Naive B cell (primary cell): ENCODE results near the gene UBL7. TPM values are rescaled to one million over a fixed set of nuclear protein-coding genes. Genes with fewer than 3 reads are reported as not detected.
"Not testable (repeated sequence)": the region's sequence is repeated elsewhere in the genome, so short reads cannot be mapped to it uniquely, and the experiment has no call there.

Experiments
- ATAC-seq, 2 donors: fragments of 150-1000 bp; cut with Tn5 transposase; 2 replicates each; pipeline ENCODE4 v1.10.0; 2021; ENCODE audit warnings: low read depth in 2 of 2, mild to moderate bottlenecking in 2 of 2, moderate library complexity in 2 of 2
- DNase-seq: peaks from one replicate; pipeline ENCODE4 v3.0.0; 2022
- H3K27ac Mint-ChIP-seq, 6 donors: one replicate each; pipeline ENCODE4 v1.8.0; 2020 to 2022; ENCODE audit warnings: mild to moderate bottlenecking in 6 of 6, mixed read lengths in 6 of 6, moderate library complexity in 5 of 6, inconsistent platforms in 2 of 6
- H3K27me3 Mint-ChIP-seq, 3 donors: one replicate each; pipeline ENCODE4 v1.8.0; 2021 to 2022; ENCODE audit warnings: mixed read lengths in 3 of 3, mild to moderate bottlenecking in 1 of 3
- H3K36me3 Mint-ChIP-seq, 2 donors: one replicate each; pipeline ENCODE4 v1.8.0; 2020 to 2022; ENCODE audit warnings: mixed read lengths in 2 of 2, inconsistent platforms in 1 of 2, mild to moderate bottlenecking in 1 of 2
- H3K4me1 Mint-ChIP-seq, 3 donors: one replicate each; pipeline ENCODE4 v1.8.0; 2020 to 2022; ENCODE audit warnings: mixed read lengths in 3 of 3, inconsistent platforms in 1 of 3, mild to moderate bottlenecking in 1 of 3, moderate library complexity in 1 of 3
- H3K4me3 Mint-ChIP-seq, 8 donors: one replicate each; pipeline ENCODE4 v1.8.0; 2020 to 2022; ENCODE audit warnings: mild to moderate bottlenecking in 8 of 8, mixed read lengths in 8 of 8, moderate library complexity in 8 of 8, inconsistent platforms in 2 of 8
- H3K9me3 Mint-ChIP-seq, 7 donors: one replicate each; pipeline ENCODE4 v1.8.0; 2020 to 2022; ENCODE audit warnings: mixed read lengths in 7 of 7, mild to moderate bottlenecking in 5 of 7, inconsistent platforms in 2 of 7, moderate library complexity in 1 of 7
- polyA plus RNA-seq, 6 donors: library from polyadenylated mRNA; unstranded; fragments of 300-500 nt; fragmentation: Illumina TruSeq; gene quantifications; one replicate each; pipeline ENCODE4 v1.2.3, GENCODE V29; 2021; ENCODE audit warnings: low read depth in 6 of 6

Gene UBL7
- polyA plus RNA-seq, 6 donors from 2014 or later = 113 to 143 (median 134) TPM

- ATAC-seq (no peak), DNase-seq (no peak)
- H3K36me3 Mint-ChIP-seq = peaks cover 8 to 18% of the 10 kb centered on the region in 2 donors
- H3K4me1 Mint-ChIP-seq = peaks cover 30 to 52% (median 34%) of the 10 kb centered on the region in 3 donors
- no peaks in the 10 kb centered on the region for H3K27me3 Mint-ChIP-seq
- H3K9me3 Mint-ChIP-seq = no peaks in the 10 kb centered on the region
- H3K27ac Mint-ChIP-seq = peak overlapping the region in 3 of 6 donors; percentile 57 to 82 (median 72)
- peak overlapping the region in 1 of 8 donors; percentile 6 for H3K4me3 Mint-ChIP-seq
These were observed 2.5 kb downstream of the UBL7 start for GRCh38 chr15:74458473-74458872.

- not testable (repeated sequence) for H3K4me3 Mint-ChIP-seq, H3K9me3 Mint-ChIP-seq, H3K27me3 Mint-ChIP-seq, ATAC-seq, H3K27ac Mint-ChIP-seq, DNase-seq
- H3K36me3 Mint-ChIP-seq = peaks cover 12 to 25% of the 10 kb centered on the region in 2 donors
- H3K4me1 Mint-ChIP-seq = peaks cover 20 to 39% (median 21%) of the 10 kb centered on the region in 3 donors
These were observed 3.9 kb downstream of the UBL7 start for GRCh38 chr15:74457036-74457435.

GRCh38 chr15:74454764-74455500 is 6.0 kb downstream of the UBL7 start:
- no peak overlapping the region for H3K4me3 Mint-ChIP-seq
- no peaks in the 10 kb centered on the region for H3K27me3 Mint-ChIP-seq
- DNase-seq = no peak
- peak overlapping the region in 1 of 6 donors; percentile 26 for H3K27ac Mint-ChIP-seq
- no peak for ATAC-seq
- no peaks in the 10 kb centered on the region for H3K9me3 Mint-ChIP-seq
- H3K4me1 Mint-ChIP-seq = peaks cover 5 to 23% (median 9%) of the 10 kb centered on the region in 3 donors
- H3K36me3 Mint-ChIP-seq = peaks cover 31 to 46% of the 10 kb centered on the region in 2 donors

GRCh38 chr15:74453925-74454763 is 6.8 kb downstream of the UBL7 start:
- Mint-ChIP-seq H3K27me3 (no peaks in the 10 kb centered on the region), H3K9me3 (no peaks in the 10 kb centered on the region), H3K4me3 (no peak overlapping the region), H3K27ac (no peak overlapping the region), H3K4me1 (peaks cover 5 to 20% (median 9%) of the 10 kb centered on the region in 3 donors), H3K36me3 (peaks cover 35 to 53% of the 10 kb centered on the region in 2 donors)
- DNase-seq (no peak), ATAC-seq (no peak)

GRCh38 chr15:74451861-74452835 is 8.8 kb downstream of the UBL7 start:
- Mint-ChIP-seq H3K27ac (peak overlapping the region in 1 of 6 donors; percentile 30), H3K9me3 (no peaks in the 10 kb centered on the region), H3K27me3 (no peaks in the 10 kb centered on the region), H3K4me3 (no peak overlapping the region), H3K36me3 (peaks cover 28 to 52% of the 10 kb centered on the region in 2 donors), H3K4me1 (peaks cover 0 to 12% (median 0%) of the 10 kb centered on the region in 3 donors)
- no peak for ATAC-seq
- DNase-seq = no peak

- no peak for ATAC-seq
- Mint-ChIP-seq H3K4me3 (no peak overlapping the region), H3K27ac (no peak overlapping the region), H3K27me3 (no peaks in the 10 kb centered on the region), H3K36me3 (peaks cover 33 to 52% of the 10 kb centered on the region in 2 donors), H3K4me1 (peaks cover 0 to 10% (median 0%) of the 10 kb centered on the region in 3 donors), H3K9me3 (no peaks in the 10 kb centered on the region)
- DNase-seq = no peak
These were observed 9.6 kb downstream of the UBL7 start for GRCh38 chr15:74451322-74451721.

GRCh38 chr15:74449643-74450205 is 11.2 kb downstream of the UBL7 start:
- ATAC-seq (no peak), DNase-seq (no peak)
- no peak overlapping the region for H3K4me3 Mint-ChIP-seq
- peaks cover 42 to 61% of the 10 kb centered on the region in 2 donors for H3K36me3 Mint-ChIP-seq
- peaks cover 0 to 6% (median 0%) of the 10 kb centered on the region in 3 donors for H3K4me1 Mint-ChIP-seq
- no peaks in the 10 kb centered on the region for H3K9me3 Mint-ChIP-seq
- H3K27ac Mint-ChIP-seq = no peak overlapping the region
- no peaks in the 10 kb centered on the region for H3K27me3 Mint-ChIP-seq

- no peak overlapping the region for H3K4me3 Mint-ChIP-seq
- H3K4me1 Mint-ChIP-seq = no peaks in the 10 kb centered on the region
- no peaks in the 10 kb centered on the region for H3K9me3 Mint-ChIP-seq
- H3K27me3 Mint-ChIP-seq = no peaks in the 10 kb centered on the region
- DNase-seq (no peak), ATAC-seq (no peak)
- H3K36me3 Mint-ChIP-seq = peaks cover 43 to 66% of the 10 kb centered on the region in 2 donors
- no peak overlapping the region for H3K27ac Mint-ChIP-seq
These were observed 11.9 kb downstream of the UBL7 start for GRCh38 chr15:74449095-74449494.

- Mint-ChIP-seq H3K4me1 (peaks cover 0 to 5% (median 4%) of the 10 kb centered on the region in 3 donors), H3K4me3 (no peak overlapping the region), H3K36me3 (peaks cover 30 to 48% of the 10 kb centered on the region in 2 donors), H3K27me3 (no peaks in the 10 kb centered on the region), H3K27ac (no peak overlapping the region), H3K9me3 (no peaks in the 10 kb centered on the region)
- no peak for DNase-seq
- ATAC-seq = no peak
These were observed 14.9 kb downstream of the UBL7 start for GRCh38 chr15:74445816-74446763.

GRCh38 chr15:74444106-74445062 is 16.6 kb downstream of the UBL7 start:
- Mint-ChIP-seq H3K4me3 (peak overlapping the region in 1 of 8 donors; percentile 16), H3K4me1 (peaks cover 0 to 5% (median 4%) of the 10 kb centered on the region in 3 donors), H3K36me3 (peaks cover 16 to 31% of the 10 kb centered on the region in 2 donors), H3K27me3 (no peaks in the 10 kb centered on the region), H3K9me3 (no peaks in the 10 kb centered on the region), H3K27ac (peak overlapping the region in 1 of 6 donors; percentile 32)
- ATAC-seq = no peak
- DNase-seq = no peak
